GM12878 (cell line): ENCODE measurements around the gene DBI. TPM values are rescaled to one million over a fixed set of nuclear protein-coding genes. Genes with fewer than 3 reads are reported as not detected.

Source experiments
- BCL11A ChIP-seq: IDR thresholded peaks from 2 replicates; pipeline ENCODE4 v1.6.1; 2011; ENCODE audit warnings: low read depth, low read length
- BHLHE40 ChIP-seq, 2 experiments: fragments of 450-650 bp in 1 of 2; IDR thresholded peaks; 2 replicates each; pipeline ENCODE4 v1.6.1; 2011 to 2017; ENCODE audit warnings: low read depth in 2 of 2, borderline replicate concordance in 1 of 2, improper control_type of control experiment in 1 of 2, low read length in 1 of 2, mild to moderate bottlenecking in 1 of 2
- CBFB ChIP-seq: IDR thresholded peaks from 2 replicates; pipeline ENCODE4 v1.6.1; 2016; ENCODE audit warnings: antibody characterized with exemption, low read depth
- CEBPB ChIP-seq, 2 experiments: fragments of 150-350 bp in 1 of 2; IDR thresholded peaks; 2 replicates each; pipeline ENCODE4 v1.6.1; 2012 to 2014; ENCODE audit warnings: low read depth in 2 of 2, low read length in 2 of 2, borderline replicate concordance in 1 of 2, inconsistent platforms in 1 of 2
- EED ChIP-seq: sonication (generic); IDR thresholded peaks from 2 replicates; pipeline ENCODE4 v1.6.1; 2016; ENCODE audit warnings: antibody characterized with exemption, low read depth
- EGR1 ChIP-seq, 2 experiments: IDR thresholded peaks; 1 replicate in 1 of 2; 2 replicates in 1 of 2; pipeline ENCODE4 v1.6.1; 2011 to 2012; ENCODE audit warnings: low read depth in 2 of 2, low read length in 2 of 2, borderline replicate concordance in 1 of 2, mild to moderate bottlenecking in 1 of 2, moderate library complexity in 1 of 2
- HDGF ChIP-seq: fragments of 450-650 bp; IDR thresholded peaks from 2 replicates; pipeline ENCODE4 v1.6.1; 2016; ENCODE audit warnings: antibody characterized with exemption
- IRF4 ChIP-seq: IDR thresholded peaks from 2 replicates; pipeline ENCODE4 v1.6.1; 2011; ENCODE audit warnings: low read depth, low read length
- KDM1A ChIP-seq: fragments of 200-600 bp; sonication (generic); IDR thresholded peaks from 2 replicates; pipeline ENCODE4 v1.6.1; 2016; ENCODE audit warnings: borderline replicate concordance
- KLF5 ChIP-seq: fragments of 450-650 bp; IDR thresholded peaks from 2 replicates; pipeline ENCODE4 v1.6.1; 2014; ENCODE audit warnings: mild to moderate bottlenecking; ENCODE audit not compliant: partially characterized antibody
- MEF2A ChIP-seq: IDR thresholded peaks from 2 replicates; pipeline ENCODE4 v1.6.1; 2011; ENCODE audit warnings: low read depth, mild to moderate bottlenecking, low read length, moderate library complexity; ENCODE audit not compliant: insufficient read depth
- MEF2B ChIP-seq: fragments of 450-650 bp; IDR thresholded peaks from 2 replicates; pipeline ENCODE4 v1.6.1; 2018; ENCODE audit warnings: mild to moderate bottlenecking, moderate library complexity; ENCODE audit not compliant: partially characterized antibody, poor library complexity, severe bottlenecking
- MTA3 ChIP-seq: IDR thresholded peaks from 2 replicates; pipeline ENCODE4 v1.6.1; 2012; ENCODE audit warnings: low read length, inconsistent platforms, borderline replicate concordance
- MYB ChIP-seq: fragments of 150-350 bp; IDR thresholded peaks from 2 replicates; pipeline ENCODE4 v1.6.1; 2014; ENCODE audit warnings: mild to moderate bottlenecking, low read depth, low read length, borderline replicate concordance
- NKRF ChIP-seq: fragments of 450-650 bp; conservative IDR thresholded peaks from 2 replicates; pipeline ENCODE4 v1.6.1; 2017; ENCODE audit warnings: mild to moderate bottlenecking, moderate library complexity
- PAX5 ChIP-seq: IDR thresholded peaks from 2 replicates; pipeline ENCODE4 v1.6.1; 2011; ENCODE audit warnings: low read depth, low read length, borderline replicate concordance
- POLR2A ChIP-seq: IDR thresholded peaks from 2 replicates; pipeline ENCODE4 v1.6.1; 2011; ENCODE audit warnings: low read depth, mild to moderate bottlenecking, low read length
- RAD51 ChIP-seq: fragments of 450-650 bp; IDR thresholded peaks from 2 replicates; pipeline ENCODE4 v1.6.1; 2016; ENCODE audit warnings: moderate library complexity, mild to moderate bottlenecking, inconsistent platforms
- SIN3A ChIP-seq: IDR thresholded peaks from 2 replicates; pipeline ENCODE4 v1.6.1; 2012; ENCODE audit warnings: low read depth, low read length, improper control_type of control experiment
- SMAD1 ChIP-seq: fragments of 450-650 bp; IDR thresholded peaks from 2 replicates; pipeline ENCODE4 v1.6.1; 2018; ENCODE audit warnings: mild to moderate bottlenecking, low read depth; ENCODE audit not compliant: partially characterized antibody
- SUPT20H ChIP-seq: IDR thresholded peaks from 2 replicates; pipeline ENCODE4 v1.6.1; 2011; ENCODE audit warnings: low read depth, mild to moderate bottlenecking, low read length, moderate library complexity, borderline replicate concordance; ENCODE audit not compliant: control insufficient read depth
- TAF1 ChIP-seq: IDR thresholded peaks from 2 replicates; pipeline ENCODE4 v1.6.1; 2011; ENCODE audit warnings: mild to moderate bottlenecking, low read depth, low read length, borderline replicate concordance
- TCF7 ChIP-seq: IDR thresholded peaks from 2 replicates; pipeline ENCODE4 v1.6.1; 2014; ENCODE audit warnings: antibody characterized with exemption, borderline replicate concordance
- ZNF207 ChIP-seq: fragments of 450-650 bp; IDR thresholded peaks from 2 replicates; pipeline ENCODE4 v1.6.1; 2014; ENCODE audit warnings: antibody characterized with exemption, mild to moderate bottlenecking, borderline replicate concordance
- ZNF687 ChIP-seq: fragments of 450-650 bp; IDR thresholded peaks from 2 replicates; pipeline ENCODE4 v1.6.1; 2017; ENCODE audit warnings: mild to moderate bottlenecking, moderate library complexity
- polyA plus RNA-seq, 11 experiments: library from polyadenylated mRNA; depleted of rRNA in 4 of 11; unstranded in 6 of 11; stranded (reverse) in 5 of 11; fragments of >200 nt; fragmentation: Nextera tagmentation in 4 of 11; fragmentation: Illumina TruSeq in 1 of 11; extraction: Ambion mirVana in 4 of 11; extraction: Trizol in 1 of 11; gene quantifications; 1 replicate in 1 of 11; 2 replicates in 10 of 11; pipeline versions ENCODE4 v1.2.1 to v1.2.3, GENCODE V29; 2011 to 2016; ENCODE audit warnings: inconsistent platforms in 2 of 11, missing spikeins in 2 of 11, low read depth in 1 of 11
- total RNA-seq, 4 experiments: library from RNA; depleted of rRNA in 3 of 4; stranded (reverse); fragments of >200 nt in 3 of 4; fragmentation: Illumina TruSeq in 1 of 4; extraction: Trizol in 1 of 4; gene quantifications; 2 replicates each; pipeline versions ENCODE4 v1.2.1 to v1.2.3, GENCODE V29; 2013 to 2021

DBI gene
- total and polyA plus RNA-seq, 10 of the 15 experiments (the other 5 are each of a cell fraction or from before 2014, with no cell fraction given): 248 to 2,567 (median 943) TPM

- TF ChIP-seq NKRF (peak; percentile 80), MEF2B (peak; percentile 18), IRF4 (0 out of 2 replicates have a peak, but pooled peaks have one; percentile 25), BHLHE40 (IDR thresholded peaks at IDR 0.05; ENCODE audit: borderline replicate concordance in 1 of 2, low read depth in 2 of 2, low read length in 1 of 2) (peak in 1 of 2 experiments; percentile 61; a peak in 2 of 4 replicates), HDGF (0 out of 2 replicates have a peak, but pooled peaks have one; percentile 63), SUPT20H (no peak), RAD51 (peak; percentile 74), TAF1 (peak; percentile 94), PAX5 (peak; percentile 42; the same call in 1 of the 2 replicates), KLF5 (no peak), MYB (peak; percentile 35; the same call in 1 of the 2 replicates), CBFB (peak; percentile 74), TCF7 (no peak), ZNF207 (no peak), POLR2A (peak; percentile 95), MEF2A (peak; percentile 18; the same call in 1 of the 2 replicates), BCL11A (0 out of 2 replicates have a peak, but pooled peaks have one; percentile 21), SMAD1 (peak; percentile 56), ZNF687 (peak; percentile 91), CEBPB (IDR thresholded peaks at IDR 0.05; ENCODE audit: borderline replicate concordance in 1 of 2, low read depth in 2 of 2, low read length in 2 of 2) (peak in 1 of 2 experiments; percentile 99; a peak in 2 of 4 replicates), EED (peak; percentile 57; the same call in 1 of the 2 replicates), MTA3 (no peak; the same call in 1 of the 2 replicates), EGR1 (IDR thresholded peaks at IDR 0.05; ENCODE audit: borderline replicate concordance in 1 of 2, low read depth in 2 of 2, low read length in 2 of 2) (peak in 1 of 2 experiments; percentile 30; a peak in 1 of 3 replicates), KDM1A (no peak), SIN3A (peak; percentile 15; the same call in 1 of the 2 replicates)
Observed at GRCh38 chr2:119366649-119367471, at the start of gene DBI, which contains the start of gene C2orf76 (continued).
